KMS-11 (cell line): ENCODE results near the gene TMBIM1.

Experiments
- H2AFZ ChIP-seq: fragments of 200-600 bp; sonication (generic); 2 replicates; pipeline ENCODE4 v1.6.1; 2016; ENCODE audit warnings: antibody characterized with exemption, mixed run types, low read depth
- H3K27ac ChIP-seq: fragments of 200-600 bp; sonication (generic); 2 replicates; pipeline ENCODE4 v1.6.1; 2016; ENCODE audit warnings: mild to moderate bottlenecking, mixed run types
- H3K27me3 ChIP-seq: fragments of 200-600 bp; sonication (generic); 2 replicates; pipeline ENCODE4 v1.6.1; 2017; ENCODE audit warnings: mild to moderate bottlenecking, low read depth, mixed run types, moderate library complexity; ENCODE audit not compliant: insufficient read depth
- H3K36me3 ChIP-seq: fragments of 200-600 bp; sonication (generic); 2 replicates; pipeline ENCODE4 v1.6.1; 2017; ENCODE audit warnings: mild to moderate bottlenecking, mixed run types; ENCODE audit not compliant: insufficient read depth
- H3K4me1 ChIP-seq: fragments of 200-600 bp; sonication (generic); 2 replicates; pipeline ENCODE4 v1.6.1; 2016; ENCODE audit warnings: mild to moderate bottlenecking, low read depth, mixed run types; ENCODE audit not compliant: poor library complexity, severe bottlenecking
- H3K4me2 ChIP-seq: fragments of 200-600 bp; sonication (generic); 2 replicates; pipeline ENCODE4 v1.7.0; 2016; ENCODE audit warnings: mild to moderate bottlenecking, mixed run types
- H3K4me3 ChIP-seq: fragments of 200-600 bp; sonication (generic); IDR thresholded peaks from 2 replicates; pipeline ENCODE4 v1.6.1; 2017; ENCODE audit warnings: low read depth, low read length, mixed read lengths; ENCODE audit not compliant: insufficient read depth
- H3K79me2 ChIP-seq: fragments of 200-600 bp; sonication (generic); 2 replicates; pipeline ENCODE4 v1.6.1; 2016; ENCODE audit warnings: low read depth, mixed run types; ENCODE audit not compliant: insufficient read depth
- H3K9ac ChIP-seq: fragments of 200-600 bp; sonication (generic); 2 replicates; pipeline ENCODE4 v1.6.1; 2016; ENCODE audit warnings: mild to moderate bottlenecking, mixed run types
- H4K20me1 ChIP-seq: fragments of 200-600 bp; sonication (generic); 2 replicates; pipeline ENCODE4 v1.6.1; 2016; ENCODE audit warnings: mild to moderate bottlenecking, mixed run types; ENCODE audit not compliant: insufficient read depth
- CTCF ChIP-seq: fragments of 200-600 bp; sonication (generic); conservative IDR thresholded peaks from 2 replicates; pipeline ENCODE4 v1.6.1; 2017; ENCODE audit warnings: low read depth, mild to moderate bottlenecking, antibody characterized with exemption, low read length, moderate library complexity, mixed read lengths

TMBIM1 gene

GRCh38 chr2:218249691-218250090 lies 42.6 kb downstream of the TMBIM1 start:
- Histone ChIP-seq H3K27ac (no peak overlapping the region), H3K4me3 (no peak overlapping the region), H4K20me1 (no peaks in the 10 kb centered on the region), H2AFZ (no peak overlapping the region), H3K4me1 (no peaks in the 10 kb centered on the region), H3K36me3 (peaks cover 26% of the 10 kb centered on the region; the same call in 1 of the 2 replicates), H3K4me2 (no peak overlapping the region), H3K9ac (no peak overlapping the region), H3K27me3 (no peaks in the 10 kb centered on the region), H3K79me2 (no peaks in the 10 kb centered on the region)
- no peak for TF ChIP-seq CTCF

GRCh38 chr2:218245214-218245613 lies 47.1 kb downstream of the TMBIM1 start:
- H3K4me1 ChIP-seq, result no peaks in the 10 kb centered on the region
- H4K20me1 ChIP-seq, result no peaks in the 10 kb centered on the region
- no peaks in the 10 kb centered on the region for H3K79me2 ChIP-seq
- H3K9ac ChIP-seq, result no peak overlapping the region
- no peak overlapping the region for H3K4me3 ChIP-seq
- H3K36me3 ChIP-seq, result peaks cover 13% of the 10 kb centered on the region; the same call in 1 of the 2 replicates
- H2AFZ ChIP-seq, result no peak overlapping the region
- no peak overlapping the region for H3K4me2 ChIP-seq
- TF ChIP-seq CTCF, result no peak
- H3K27ac ChIP-seq, result no peak overlapping the region
- H3K27me3 ChIP-seq, result no peaks in the 10 kb centered on the region

GRCh38 chr2:218244665-218245064 lies 47.6 kb downstream of the TMBIM1 start:
- Histone ChIP-seq H4K20me1 (no peaks in the 10 kb centered on the region), H3K9ac (no peak overlapping the region), H3K79me2 (no peaks in the 10 kb centered on the region), H3K4me2 (no peak overlapping the region), H3K27ac (no peak overlapping the region), H3K27me3 (no peaks in the 10 kb centered on the region), H3K4me3 (no peak overlapping the region), H2AFZ (no peak overlapping the region), H3K4me1 (no peaks in the 10 kb centered on the region), H3K36me3 (peaks cover 10% of the 10 kb centered on the region; the same call in 1 of the 2 replicates)
- TF ChIP-seq CTCF, result no peak

- Histone ChIP-seq H4K20me1 (no peaks in the 10 kb centered on the region), H3K79me2 (no peaks in the 10 kb centered on the region), H3K36me3 (peaks cover 5% of the 10 kb centered on the region; the same call in 1 of the 2 replicates)
Observed at GRCh38 chr2:218244204-218244603, 48.1 kb downstream of the TMBIM1 start.

More at GRCh38 chr2:218244204-218244603, 48.1 kb downstream of the TMBIM1 start:
- Histone ChIP-seq H2AFZ (no peak overlapping the region), H3K27me3 (no peaks in the 10 kb centered on the region), H3K9ac (no peak overlapping the region), H3K4me3 (no peak overlapping the region), H3K27ac (no peak overlapping the region), H3K4me1 (no peaks in the 10 kb centered on the region), H3K4me2 (no peak overlapping the region)
- TF ChIP-seq CTCF, result no peak
